ENCODE data around the gene RUSC2. TPM values are rescaled to one million over a fixed set of nuclear protein-coding genes. Genes with fewer than 3 reads are reported as not detected.
"Not testable (repeated sequence)": the region's sequence is repeated elsewhere in the genome, so short reads cannot be mapped to it uniquely, and the experiment has no call there.

Gene RUSC2
- total and polyA plus RNA-seq, 7 donors: 34.4 to 101 (median 53.9) TPM

GRCh38 chr9:35488021-35488420, 1.9 kb upstream of the RUSC2 start:
- no peak for TF ChIP-seq CTCF (IDR thresholded peaks at IDR 0.05)
- intact Hi-C loops (cut with DNase I): loop anchor here (5.0 to 10.0 kb wide), 3 partner anchors 114 to 207 kb away; no protein-coding TSS in a partner anchor

GRCh38 chr9:35488566-35489312, 1.2 kb upstream of the RUSC2 start:
- Histone ChIP-seq H3K27me3 (ENCODE audit: insufficient read depth in 3 of 3, low read length in 2 of 3) (no peaks in the 10 kb centered on the region), H3K4me1 (peaks cover 18% of the 10 kb centered on the region), H3K9me3 (no peaks in the 10 kb centered on the region), H3K4me3 (peak overlapping the region; percentile 89), H3K27ac (peak overlapping the region; percentile 99), H3K36me3 (ENCODE audit: insufficient read depth in 1 of 2, low read depth in 1 of 2) (no peaks in the 10 kb centered on the region)
- 75 to 77% (median 75%) methylated on average over 10 of the region's 10 CpGs for WGBS, 3 donors
- ATAC-seq (no peak), DNase-seq (no peak)
- TF ChIP-seq CTCF (IDR thresholded peaks at IDR 0.05): no peak
- intact Hi-C loops (cut with DNase I): loop anchor here (5.0 to 10.0 kb wide), 3 partner anchors 114 to 206 kb away; no protein-coding TSS in a partner anchor

More at GRCh38 chr9:35488021-35488420, 1.9 kb upstream of the RUSC2 start:
- Histone ChIP-seq H3K36me3 (ENCODE audit: insufficient read depth in 1 of 2, low read depth in 1 of 2) (no peaks in the 10 kb centered on the region), H3K4me3 (peak overlapping the region; percentile 89), H3K27ac (peak overlapping the region; percentile 99), H3K27me3 (ENCODE audit: insufficient read depth in 3 of 3, low read length in 2 of 3) (no peaks in the 10 kb centered on the region), H3K4me1 (peaks cover 18% of the 10 kb centered on the region), H3K9me3 (no peaks in the 10 kb centered on the region)
- ATAC-seq (no peak), DNase-seq (no peak)
- 67 to 72% (median 71%) methylated on average over 10 of the region's 10 CpGs for WGBS, 3 donors

- DNase-seq (peak; percentile 49 to 63), ATAC-seq (peak; percentile 44 to 60 (median 50))
- no peak for TF ChIP-seq CTCF (IDR thresholded peaks at IDR 0.05)
- 1 to 2% (median 2%) methylated on average over 39 to 44 of the region's 44 CpGs for WGBS, 3 donors
- Histone ChIP-seq H3K27ac (peak overlapping the region; percentile 99), H3K27me3 (ENCODE audit: insufficient read depth in 3 of 3, low read length in 2 of 3) (no peaks in the 10 kb centered on the region), H3K4me3 (peak overlapping the region; percentile 89), H3K36me3 (ENCODE audit: insufficient read depth in 1 of 2, low read depth in 1 of 2) (no peaks in the 10 kb centered on the region), H3K4me1 (peaks cover 18% of the 10 kb centered on the region), H3K9me3 (no peaks in the 10 kb centered on the region)
- intact Hi-C loops (cut with DNase I): loop anchor here (2.0 kb wide), 2 partner anchors 30 to 70 kb away; no protein-coding TSS in a partner anchor
Measured at GRCh38 chr9:35490155-35490909, 421 bp downstream of the RUSC2 start.

- peak in 2 of 4 donors; percentile 1 to 12 for ATAC-seq
- intact Hi-C loops (cut with DNase I): loop anchor here (2.0 kb wide), 2 partner anchors 30 to 70 kb away; no protein-coding TSS in a partner anchor
- 26 to 38% (median 27%) methylated on average over 12 of the region's 12 CpGs for WGBS, 3 donors
Measured at GRCh38 chr9:35490910-35491465, 1.1 kb downstream of the RUSC2 start.

GRCh38 chr9:35493119-35493518, 3.2 kb downstream of the RUSC2 start:
- H3K36me3 ChIP-seq (ENCODE audit: insufficient read depth in 1 of 2, low read depth in 1 of 2); H3K9me3 ChIP-seq; DNase-seq; H3K4me3 ChIP-seq; H3K27me3 ChIP-seq (ENCODE audit: insufficient read depth in 3 of 3, low read length in 2 of 3); intact Hi-C loops (cut with DNase I); ATAC-seq: not testable (repeated sequence)
- Histone ChIP-seq H3K4me1 (peaks cover 41% of the 10 kb centered on the region), H3K27ac (peak overlapping the region; percentile 99)
- 97 to 100% (median 99%) methylated on average over 1 of the region's 1 CpG for WGBS, 3 donors

More at GRCh38 chr9:35490910-35491465, 1.1 kb downstream of the RUSC2 start:
- Histone ChIP-seq H3K9me3 (no peaks in the 10 kb centered on the region), H3K27ac (peak overlapping the region; percentile 99), H3K4me3 (peak overlapping the region; percentile 89), H3K27me3 (ENCODE audit: insufficient read depth in 3 of 3, low read length in 2 of 3) (no peaks in the 10 kb centered on the region), H3K4me1 (peaks cover 20% of the 10 kb centered on the region), H3K36me3 (ENCODE audit: insufficient read depth in 1 of 2, low read depth in 1 of 2) (no peaks in the 10 kb centered on the region)
- no peak for TF ChIP-seq CTCF (IDR thresholded peaks at IDR 0.05)
- DNase-seq: no peak
